Gastrocnemius medialis (tissue), 4 donors: Measurements from ENCODE around the gene ZNF700.
"Not testable (repeated sequence)": the region's sequence is repeated elsewhere in the genome, so short reads cannot be mapped to it uniquely, and the experiment has no call there.

Experiments
- POLR2A ChIP-seq, 2 donors: fragments of 450-650 bp; IDR thresholded peaks; one replicate each; pipeline ENCODE4 v1.6.1; 2017; ENCODE audit warnings: antibody characterized with exemption in 2 of 2, mild to moderate bottlenecking in 2 of 2, moderate library complexity in 2 of 2
- TF ChIP-seq, protein P1 (sequence below), 5 experiments: fragments of 450-650 bp in 3 of 5; fragments of 200-600 bp in 2 of 5; sonication (generic) in 2 of 5; IDR thresholded peaks in 4 of 5; conservative IDR thresholded peaks in 1 of 5; 1 replicate in 4 of 5; 2 replicates in 1 of 5; pipeline ENCODE4 v1.5.1; 2016 to 2019; ENCODE audit warnings: antibody characterized with exemption in 5 of 5, mild to moderate bottlenecking in 3 of 5, moderate library complexity in 3 of 5

DNA sequence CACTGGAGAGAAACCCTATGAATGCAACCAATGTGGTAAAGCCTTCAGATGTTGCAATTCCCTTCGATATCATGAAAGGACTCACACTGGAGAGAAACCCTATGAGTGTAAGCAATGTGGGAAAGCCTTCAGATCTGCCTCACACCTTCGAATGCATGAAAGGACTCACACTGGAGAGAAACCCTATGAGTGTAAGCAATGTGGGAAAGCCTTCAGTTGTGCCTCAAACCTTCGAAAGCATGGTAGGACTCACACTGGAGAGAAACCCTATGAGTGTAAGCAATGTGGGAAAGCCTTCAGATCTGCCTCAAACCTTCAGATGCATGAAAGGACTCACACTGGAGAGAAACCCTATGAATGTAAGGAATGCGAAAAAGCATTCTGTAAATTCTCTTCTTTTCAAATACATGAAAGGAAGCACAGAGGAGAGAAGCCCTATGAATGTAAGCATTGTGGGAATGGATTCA lies 24.7 kb downstream of the ZNF700 start:
- not testable (repeated sequence) for TF ChIP-seq POLR2A (IDR thresholded peaks at IDR 0.05)
- TF ChIP-seq, protein P1, sequence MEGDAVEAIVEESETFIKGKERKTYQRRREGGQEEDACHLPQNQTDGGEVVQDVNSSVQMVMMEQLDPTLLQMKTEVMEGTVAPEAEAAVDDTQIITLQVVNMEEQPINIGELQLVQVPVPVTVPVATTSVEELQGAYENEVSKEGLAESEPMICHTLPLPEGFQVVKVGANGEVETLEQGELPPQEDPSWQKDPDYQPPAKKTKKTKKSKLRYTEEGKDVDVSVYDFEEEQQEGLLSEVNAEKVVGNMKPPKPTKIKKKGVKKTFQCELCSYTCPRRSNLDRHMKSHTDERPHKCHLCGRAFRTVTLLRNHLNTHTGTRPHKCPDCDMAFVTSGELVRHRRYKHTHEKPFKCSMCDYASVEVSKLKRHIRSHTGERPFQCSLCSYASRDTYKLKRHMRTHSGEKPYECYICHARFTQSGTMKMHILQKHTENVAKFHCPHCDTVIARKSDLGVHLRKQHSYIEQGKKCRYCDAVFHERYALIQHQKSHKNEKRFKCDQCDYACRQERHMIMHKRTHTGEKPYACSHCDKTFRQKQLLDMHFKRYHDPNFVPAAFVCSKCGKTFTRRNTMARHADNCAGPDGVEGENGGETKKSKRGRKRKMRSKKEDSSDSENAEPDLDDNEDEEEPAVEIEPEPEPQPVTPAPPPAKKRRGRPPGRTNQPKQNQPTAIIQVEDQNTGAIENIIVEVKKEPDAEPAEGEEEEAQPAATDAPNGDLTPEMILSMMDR (IDR thresholded peaks at IDR 0.05 in 4 of 5, conservative IDR thresholded peaks at IDR 0.05 in 1 of 5) = not testable (repeated sequence)
